HG03280 (cell line): ENCODE data around the gene GLP1R.

ENCODE experiments used
- ATAC-seq: cut with Tn5 transposase; IDR thresholded peaks from one replicate; pipeline ENCODE4 v1.9.1; 2021; ENCODE audit warnings: mild to moderate bottlenecking, moderate library complexity; ENCODE audit not compliant: unreplicated experiment

Gene GLP1R

DNA sequence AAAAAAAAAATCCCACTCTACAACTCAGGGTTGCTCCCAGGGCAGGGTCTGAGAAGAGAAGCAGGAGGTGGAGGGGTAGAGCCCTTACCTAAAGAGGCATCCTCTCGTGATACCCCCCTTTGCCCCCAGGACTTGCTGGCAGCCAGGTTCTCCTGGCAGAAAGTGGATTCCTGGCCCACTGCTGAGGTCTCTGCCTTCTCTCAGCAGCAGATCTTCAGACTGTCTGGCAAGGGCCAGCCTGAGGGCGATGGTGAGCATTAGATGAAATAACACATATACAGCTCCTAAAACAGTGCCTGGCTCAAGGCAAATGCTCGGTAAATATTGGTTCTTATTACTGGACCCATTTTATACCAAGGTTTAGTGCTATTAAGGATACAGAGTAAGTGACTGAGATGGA is 4.8 kb upstream of the GLP1R start:
- no peak for ATAC-seq

GRCh38 chr6:39044181-39044580 is 4.4 kb upstream of the GLP1R start:
- no peak for ATAC-seq

DNA sequence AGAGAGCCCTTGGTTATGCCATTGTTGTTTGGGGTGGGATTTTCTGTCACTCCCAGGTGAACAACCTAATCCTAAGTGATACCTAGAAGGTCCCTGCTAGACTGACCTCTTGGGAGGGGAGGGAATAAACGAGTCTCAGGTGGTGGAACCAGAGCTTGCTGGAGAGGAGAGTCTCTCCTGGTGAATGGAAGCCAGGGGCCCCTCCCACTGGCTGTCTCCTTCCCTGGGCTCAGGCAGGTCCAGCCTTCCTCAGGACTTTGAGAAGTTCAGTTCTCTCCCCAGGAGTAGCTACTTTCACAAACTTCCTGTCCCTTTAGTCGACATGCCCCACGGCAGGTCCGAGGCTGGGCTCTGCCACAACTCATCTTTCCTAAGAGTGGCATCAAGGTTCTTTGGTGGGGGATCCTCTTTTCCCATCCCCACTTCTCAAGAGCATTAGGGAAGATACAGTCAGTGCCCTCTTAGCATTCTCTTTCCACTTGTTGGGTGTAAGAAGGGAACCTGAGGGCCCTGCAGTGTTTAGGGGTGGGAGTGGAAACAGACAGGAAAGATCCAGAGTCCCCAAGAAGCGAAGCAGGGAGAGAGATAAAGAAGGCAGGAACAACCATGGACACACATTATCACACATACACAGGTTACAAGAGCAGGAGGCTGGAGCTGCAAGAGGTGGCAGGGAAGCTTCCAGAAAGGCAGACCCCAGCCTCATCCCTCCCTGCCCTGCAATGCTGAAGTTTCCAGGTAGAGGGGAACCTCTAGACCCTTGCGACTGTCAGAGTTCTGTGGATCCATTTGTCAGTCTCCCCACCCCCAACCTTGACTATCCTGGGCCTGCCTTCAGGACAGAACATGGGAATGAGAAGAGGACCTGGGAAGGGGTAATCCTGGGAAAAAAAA is 900 bp upstream of the GLP1R start:
- no peak for ATAC-seq

GRCh38 chr6:39049575-39050283 is 1.1 kb downstream of the GLP1R start:
- ATAC-seq, result no peak

DNA sequence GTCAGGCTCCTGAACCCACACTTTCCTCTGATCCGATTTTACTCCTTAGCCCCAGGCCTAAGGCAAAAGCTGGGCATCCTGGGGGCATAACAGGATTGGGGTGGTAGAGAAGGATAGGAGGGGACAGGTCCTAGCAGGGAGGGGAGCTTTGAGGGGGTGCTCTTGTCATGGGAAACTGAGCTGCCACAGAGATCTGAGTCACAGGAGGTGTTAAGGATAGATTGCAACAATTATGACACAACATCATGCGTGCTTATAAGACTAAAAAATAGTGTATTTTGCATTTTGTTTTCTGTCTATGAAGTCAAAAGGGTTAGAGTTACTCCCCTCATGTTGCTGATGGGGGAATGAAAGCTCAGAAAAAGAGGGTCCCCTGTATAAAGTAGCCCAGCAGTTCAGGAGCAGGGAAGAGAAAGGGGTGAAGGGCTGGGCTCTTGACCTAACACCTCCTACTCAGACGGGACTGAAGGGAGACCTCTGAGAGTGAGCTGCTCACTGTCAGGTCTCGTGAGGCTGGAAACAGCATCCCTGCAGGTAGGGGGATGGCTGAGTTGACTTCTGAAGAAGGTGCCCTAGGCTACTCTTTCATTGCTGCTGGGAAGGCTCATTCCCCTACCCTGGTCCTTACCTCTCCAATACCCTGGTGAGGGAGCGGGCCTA is 2.0 kb downstream of the GLP1R start:
- no peak for ATAC-seq

DNA sequence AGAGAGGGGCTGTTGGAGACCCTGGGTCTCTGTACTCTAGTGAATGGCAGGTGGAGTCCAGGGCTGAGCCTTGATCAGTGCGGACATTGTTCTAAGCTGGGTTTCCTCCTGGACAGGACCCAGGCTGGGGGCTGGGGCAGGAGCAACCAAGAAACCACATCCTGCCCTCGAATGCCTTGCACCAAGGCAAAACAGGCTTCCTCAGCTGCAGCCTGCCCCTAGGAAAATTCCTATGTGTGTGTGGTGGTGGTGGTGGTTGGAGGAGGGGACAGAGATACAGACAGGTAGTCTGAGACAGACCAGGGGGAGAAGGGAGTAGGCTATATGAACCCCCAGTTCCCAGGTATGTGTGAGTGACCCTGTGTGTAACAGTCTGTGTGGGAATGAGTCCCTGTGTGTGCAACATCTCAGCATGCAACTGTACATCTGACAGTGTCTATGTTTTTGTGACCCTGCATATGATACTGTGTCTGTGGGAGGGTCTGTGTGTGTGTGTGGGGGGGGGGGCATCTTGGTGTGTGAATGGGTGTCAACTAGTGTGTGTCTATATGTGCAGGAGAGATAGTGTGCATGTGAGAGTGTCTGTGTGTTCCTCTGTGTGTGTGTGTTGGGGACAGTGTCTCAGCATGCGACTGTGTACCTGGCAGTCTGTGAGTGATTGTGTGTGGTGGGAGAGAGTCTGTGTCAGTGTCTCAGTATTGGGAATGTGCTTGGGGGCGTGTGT is 3.0 kb downstream of the GLP1R start:
- ATAC-seq, result no peak

DNA sequence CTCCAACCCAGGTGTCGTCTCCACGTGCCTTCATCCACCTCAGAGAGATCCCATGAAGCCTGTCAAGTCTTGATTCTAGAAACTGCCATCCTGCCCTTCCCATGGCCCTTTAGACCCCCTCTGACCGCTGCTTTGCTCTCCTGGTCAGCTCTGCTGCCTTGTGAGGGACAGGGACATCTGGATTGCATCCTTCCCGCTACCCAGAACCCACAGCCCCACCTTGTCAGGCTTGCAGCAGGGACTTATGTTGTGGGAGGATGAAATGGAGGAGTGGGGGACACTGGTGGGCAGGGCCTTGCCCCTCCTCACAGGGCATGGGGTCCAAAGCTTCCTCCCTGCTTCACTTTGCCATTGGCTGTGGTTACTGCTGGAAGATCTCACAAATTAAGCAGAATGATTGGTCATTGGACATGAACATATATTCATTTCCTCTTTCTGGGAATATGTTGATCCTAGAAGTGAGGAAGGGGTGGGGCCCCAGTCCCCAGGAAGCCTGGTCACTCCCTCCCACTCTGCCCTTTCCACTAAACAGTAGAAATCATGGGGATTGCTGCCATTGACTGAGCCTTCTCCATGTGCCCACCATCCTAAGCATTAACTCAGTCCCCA is 4.5 kb downstream of the GLP1R start:
- ATAC-seq, result no peak

GRCh38 chr6:39053854-39054576 is 5.4 kb downstream of the GLP1R start:
- no peak for ATAC-seq

GRCh38 chr6:39054577-39055142 is 6.1 kb downstream of the GLP1R start:
- no peak for ATAC-seq

GRCh38 chr6:39055661-39056060 is 7.1 kb downstream of the GLP1R start:
- ATAC-seq, result no peak

DNA sequence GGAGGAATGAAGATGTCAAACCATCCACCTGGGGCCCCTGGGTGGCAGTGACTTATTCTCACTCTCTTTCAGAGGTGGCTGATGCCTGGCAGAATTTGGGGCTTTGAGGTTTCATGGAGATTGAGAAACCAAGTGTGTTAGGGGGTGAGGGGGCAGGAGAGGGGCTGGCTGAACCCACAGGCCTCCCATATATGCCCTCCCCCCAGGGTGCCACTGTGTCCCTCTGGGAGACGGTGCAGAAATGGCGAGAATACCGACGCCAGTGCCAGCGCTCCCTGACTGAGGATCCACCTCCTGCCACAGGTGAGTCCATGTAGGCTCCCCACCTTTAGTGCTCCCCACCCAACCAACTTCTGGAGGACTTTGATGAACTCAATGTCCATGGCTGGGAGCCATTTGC is 7.6 kb downstream of the GLP1R start:
- ATAC-seq, result no peak

- ATAC-seq, result no peak
Measured at GRCh38 chr6:39056681-39057080, 8.1 kb downstream of the GLP1R start.

DNA sequence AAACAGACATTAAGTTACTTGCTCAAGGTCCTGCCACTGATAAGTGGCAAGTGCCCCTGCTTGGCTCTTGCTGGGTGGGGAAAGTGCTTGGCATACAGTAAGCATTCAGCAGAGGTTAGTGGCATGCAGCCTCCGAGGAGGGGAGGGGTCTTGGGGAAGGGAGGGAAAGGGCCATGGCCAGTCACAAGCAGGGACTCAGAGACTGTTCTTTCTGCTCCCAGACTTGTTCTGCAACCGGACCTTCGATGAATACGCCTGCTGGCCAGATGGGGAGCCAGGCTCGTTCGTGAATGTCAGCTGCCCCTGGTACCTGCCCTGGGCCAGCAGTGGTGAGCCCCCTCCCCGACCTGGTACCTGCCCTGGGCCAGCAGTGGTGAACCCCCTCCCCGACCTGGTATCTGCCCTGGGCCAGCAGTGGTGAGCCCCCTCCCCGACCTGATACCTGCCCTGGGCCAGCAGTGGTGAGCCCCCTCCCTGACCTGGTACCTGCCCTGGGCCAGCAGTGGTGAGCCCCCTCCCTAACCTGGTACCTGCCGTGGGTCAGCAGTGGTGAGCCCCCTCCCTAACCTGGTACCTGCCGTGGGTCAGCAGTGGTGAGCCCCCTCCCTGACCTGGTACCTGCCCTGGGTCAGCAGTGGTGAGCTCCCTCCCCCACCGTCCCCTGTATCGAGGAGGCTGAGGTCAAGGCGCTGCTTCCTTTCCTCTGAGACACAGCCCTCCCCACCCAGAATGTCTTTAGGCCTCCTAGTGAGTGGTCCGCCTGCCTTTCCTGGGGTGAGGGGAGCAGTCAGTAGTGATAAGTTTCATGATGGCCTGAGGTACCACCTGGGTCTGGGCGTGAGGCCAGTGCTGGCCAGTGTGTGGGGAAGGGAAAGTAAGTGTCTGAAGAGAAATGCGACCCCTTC is 8.9 kb downstream of the GLP1R start:
- ATAC-seq, result no peak

DNA sequence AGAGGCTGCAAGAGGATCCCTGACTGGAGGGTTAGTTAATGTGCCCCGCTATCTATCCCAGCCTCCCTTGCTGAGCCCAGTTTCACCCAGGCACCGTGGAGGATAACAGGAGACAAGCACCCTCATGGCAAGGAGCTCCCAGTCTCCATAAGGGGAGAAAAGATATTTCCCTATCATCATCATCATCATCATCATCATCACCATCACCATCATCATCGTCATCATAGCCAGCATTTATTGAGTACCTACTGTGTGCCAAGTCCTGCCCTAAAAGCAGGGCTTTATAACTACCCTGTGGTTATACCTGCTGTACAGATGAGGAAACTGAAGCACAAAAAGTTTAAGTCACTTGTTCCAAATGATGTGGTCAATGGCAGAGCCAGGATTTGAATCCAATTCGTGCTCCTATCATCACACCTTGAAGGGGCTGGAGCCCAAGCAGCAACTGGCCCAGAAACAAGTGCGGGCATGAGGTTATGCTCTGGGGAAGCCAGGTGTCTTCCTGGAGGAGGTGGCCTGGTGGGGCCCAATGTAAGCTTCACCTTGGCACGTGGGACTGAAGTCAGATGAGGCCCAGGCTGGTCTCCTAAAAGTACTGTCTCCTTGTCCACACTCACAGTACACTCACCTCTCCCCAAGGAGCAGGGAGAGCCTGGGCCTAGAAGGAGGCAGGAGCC is 10.0 kb downstream of the GLP1R start:
- no peak for ATAC-seq

DNA sequence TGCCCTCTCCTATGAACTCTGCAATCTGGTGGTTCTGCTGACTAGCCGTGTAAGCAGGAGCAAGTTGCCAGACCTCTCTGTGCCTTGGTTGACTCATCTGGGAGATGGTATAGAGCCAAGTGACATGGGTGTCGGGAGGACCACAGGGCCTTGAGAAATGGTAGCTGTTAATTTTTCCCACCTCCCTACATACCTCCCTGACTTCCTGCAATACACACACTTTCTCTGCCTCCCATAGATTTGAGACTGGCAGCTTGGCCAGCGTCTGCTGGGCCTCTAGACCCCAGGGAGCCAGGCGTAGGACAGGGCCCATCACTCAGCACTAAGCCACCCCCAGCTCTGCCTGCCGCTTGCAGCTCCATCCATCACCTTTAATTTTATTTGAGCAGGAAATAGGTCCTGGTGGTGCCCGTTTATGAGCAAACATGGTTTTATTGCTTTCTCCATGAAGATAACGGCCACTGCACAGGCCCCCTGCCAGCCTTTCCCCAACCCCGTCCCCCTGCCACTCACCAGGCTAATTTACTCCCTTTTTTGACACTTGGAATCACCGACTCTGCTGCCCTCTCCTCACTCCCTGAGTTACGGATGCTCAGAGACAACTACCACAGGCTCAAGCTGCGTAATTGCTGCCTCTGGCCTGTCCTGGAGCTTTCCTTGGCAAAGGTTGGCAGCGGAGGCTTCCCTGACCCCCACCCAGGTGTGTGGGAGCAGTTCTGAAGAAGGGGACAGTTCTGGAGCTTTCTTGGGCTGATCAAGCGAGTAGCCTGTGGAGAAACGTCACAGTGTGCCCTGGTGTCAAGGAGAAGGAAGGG is 11.1 kb downstream of the GLP1R start:
- no peak for ATAC-seq

DNA sequence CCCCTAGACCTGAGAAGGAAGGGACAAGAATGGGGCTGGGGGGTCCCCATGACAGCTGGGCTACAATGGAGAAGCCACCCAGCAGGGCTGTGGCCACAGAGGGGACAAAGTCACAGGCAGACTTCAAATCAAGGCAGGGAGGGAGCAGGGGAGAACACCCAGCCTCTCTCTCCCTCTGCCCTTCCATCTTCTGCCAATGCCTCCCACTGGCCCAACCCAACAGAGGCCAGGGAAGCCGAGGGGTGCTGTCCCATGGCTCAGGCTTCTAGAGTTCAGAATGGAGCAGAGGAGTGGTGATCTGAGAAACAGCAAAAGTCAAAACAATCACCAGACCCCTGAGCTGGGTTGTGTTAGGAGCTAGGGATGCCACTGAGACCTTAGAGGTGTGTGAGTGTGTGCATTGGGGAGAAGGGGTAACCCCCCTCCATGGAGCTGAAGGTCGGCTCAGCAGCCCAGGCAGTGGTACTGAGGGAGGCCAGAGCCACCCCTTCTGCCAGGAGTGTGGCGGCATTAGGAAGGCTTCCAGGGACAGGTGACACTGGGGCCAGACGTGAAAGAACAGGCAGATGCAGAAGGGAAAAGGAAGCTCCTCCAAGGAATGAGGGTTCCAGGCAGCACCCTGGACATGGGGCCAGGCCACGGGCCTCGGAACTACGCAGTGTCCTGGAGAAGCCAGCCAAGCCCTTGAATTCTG is 12.0 kb downstream of the GLP1R start:
- no peak for ATAC-seq

DNA sequence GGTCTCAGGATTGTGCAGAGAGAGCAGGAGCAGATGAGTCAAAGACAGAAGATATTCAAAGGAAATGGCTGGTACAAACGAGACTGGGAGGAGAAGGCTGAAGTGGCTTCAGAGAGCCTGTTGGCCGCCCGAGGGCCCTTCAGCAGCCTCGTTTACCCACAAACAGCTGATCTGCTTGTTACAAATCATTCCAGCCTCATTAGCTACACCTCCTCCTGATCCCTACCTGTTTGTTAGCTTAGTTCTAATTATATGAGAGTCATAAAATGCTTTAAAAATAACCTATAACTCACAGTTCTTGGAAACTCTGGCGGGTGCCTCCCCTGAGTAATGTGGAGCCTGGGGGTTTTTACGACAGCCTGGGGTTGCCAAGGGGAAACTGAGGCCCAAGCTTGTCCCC is 12.6 kb downstream of the GLP1R start:
- ATAC-seq, result no peak
